ENCODE results near the gene MRPL39. TPM values are rescaled to one million over a fixed set of nuclear protein-coding genes. Genes with fewer than 3 reads are reported as not detected.

MRPL39 gene
- polyA plus RNA-seq, 2 of the 4 experiments (the other 2 are of a cell fraction), result 36.8 to 43.7 TPM

DNA sequence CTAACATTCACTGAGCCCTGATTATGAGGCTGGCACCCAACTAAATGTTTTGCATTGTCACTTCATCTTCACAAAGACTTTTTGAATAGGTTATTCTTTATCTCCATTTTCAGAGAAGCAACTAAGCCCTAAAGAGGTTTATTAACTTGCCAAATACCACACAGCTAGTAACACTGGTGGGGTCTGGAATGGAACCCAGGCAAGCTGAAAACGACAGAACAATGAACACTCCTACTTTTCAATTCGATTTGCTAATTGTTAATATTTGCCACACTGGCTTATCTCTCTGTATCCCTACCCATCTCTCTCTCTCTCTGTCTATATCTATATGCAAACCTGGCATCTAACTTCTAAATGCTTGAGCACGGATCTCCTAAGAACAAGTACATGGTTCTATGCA is 40.6 kb downstream of the MRPL39 start:
- WGBS (ENCODE audit: missing lambda C conversion rate), result 53% methylated on average over 3 of the region's 3 CpGs
- ATAC-seq, result no peak
- no peak for DNase-seq (ENCODE audit: low read depth in 1 of 2, low spot score in 1 of 2)
- POLR2A ChIA-PET, result no interaction called here
- no peak overlapping the region for H3K4me3 ChIP-seq
- FAIRE-seq, result no peak
- no peak for TF ChIP-seq EHMT2 (IDR thresholded peaks at IDR 0.05; ENCODE audit: low read depth)
- no peak for TF ChIP-seq BHLHE40 (IDR thresholded peaks at IDR 0.05; ENCODE audit: low read depth, low read length)
- no peak for TF ChIP-seq FOXS1 (CRISPR knock-in tag; IDR thresholded peaks at IDR 0.05)
- no peak for TF ChIP-seq HOXB5 (CRISPR knock-in tag; IDR thresholded peaks at IDR 0.05)
- TF ChIP-seq HDAC2 (IDR thresholded peaks at IDR 0.05), result no peak
- no peak for TF ChIP-seq KDM1A (IDR thresholded peaks at IDR 0.05; ENCODE audit: low read depth)
- no peak for TF ChIP-seq HOXA7 (CRISPR knock-in tag; IDR thresholded peaks at IDR 0.05)
- TF ChIP-seq, protein P1, sequence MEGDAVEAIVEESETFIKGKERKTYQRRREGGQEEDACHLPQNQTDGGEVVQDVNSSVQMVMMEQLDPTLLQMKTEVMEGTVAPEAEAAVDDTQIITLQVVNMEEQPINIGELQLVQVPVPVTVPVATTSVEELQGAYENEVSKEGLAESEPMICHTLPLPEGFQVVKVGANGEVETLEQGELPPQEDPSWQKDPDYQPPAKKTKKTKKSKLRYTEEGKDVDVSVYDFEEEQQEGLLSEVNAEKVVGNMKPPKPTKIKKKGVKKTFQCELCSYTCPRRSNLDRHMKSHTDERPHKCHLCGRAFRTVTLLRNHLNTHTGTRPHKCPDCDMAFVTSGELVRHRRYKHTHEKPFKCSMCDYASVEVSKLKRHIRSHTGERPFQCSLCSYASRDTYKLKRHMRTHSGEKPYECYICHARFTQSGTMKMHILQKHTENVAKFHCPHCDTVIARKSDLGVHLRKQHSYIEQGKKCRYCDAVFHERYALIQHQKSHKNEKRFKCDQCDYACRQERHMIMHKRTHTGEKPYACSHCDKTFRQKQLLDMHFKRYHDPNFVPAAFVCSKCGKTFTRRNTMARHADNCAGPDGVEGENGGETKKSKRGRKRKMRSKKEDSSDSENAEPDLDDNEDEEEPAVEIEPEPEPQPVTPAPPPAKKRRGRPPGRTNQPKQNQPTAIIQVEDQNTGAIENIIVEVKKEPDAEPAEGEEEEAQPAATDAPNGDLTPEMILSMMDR (IDR thresholded peaks at IDR 0.05), result no peak
- no peak for TF ChIP-seq NFE2L2 (conservative IDR thresholded peaks at IDR 0.05; ENCODE audit: low read length)
- no peak for TF ChIP-seq KDM5A (IDR thresholded peaks at IDR 0.05)
- TF ChIP-seq, protein P2, sequence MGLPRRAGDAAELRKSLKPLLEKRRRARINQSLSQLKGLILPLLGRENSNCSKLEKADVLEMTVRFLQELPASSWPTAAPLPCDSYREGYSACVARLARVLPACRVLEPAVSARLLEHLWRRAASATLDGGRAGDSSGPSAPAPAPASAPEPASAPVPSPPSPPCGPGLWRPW (IDR thresholded peaks at IDR 0.05), result no peak
- no peak for TF ChIP-seq EP300 (IDR thresholded peaks at IDR 0.05)
- TF ChIP-seq ESRRA (IDR thresholded peaks at IDR 0.05; ENCODE audit: borderline replicate concordance, low read length), result no peak
- TF ChIP-seq SMC3 (IDR thresholded peaks at IDR 0.05), result no peak
- no peak for TF ChIP-seq ZSCAN20 (CRISPR knock-in tag; IDR thresholded peaks at IDR 0.05)
- TF ChIP-seq, protein P3, sequence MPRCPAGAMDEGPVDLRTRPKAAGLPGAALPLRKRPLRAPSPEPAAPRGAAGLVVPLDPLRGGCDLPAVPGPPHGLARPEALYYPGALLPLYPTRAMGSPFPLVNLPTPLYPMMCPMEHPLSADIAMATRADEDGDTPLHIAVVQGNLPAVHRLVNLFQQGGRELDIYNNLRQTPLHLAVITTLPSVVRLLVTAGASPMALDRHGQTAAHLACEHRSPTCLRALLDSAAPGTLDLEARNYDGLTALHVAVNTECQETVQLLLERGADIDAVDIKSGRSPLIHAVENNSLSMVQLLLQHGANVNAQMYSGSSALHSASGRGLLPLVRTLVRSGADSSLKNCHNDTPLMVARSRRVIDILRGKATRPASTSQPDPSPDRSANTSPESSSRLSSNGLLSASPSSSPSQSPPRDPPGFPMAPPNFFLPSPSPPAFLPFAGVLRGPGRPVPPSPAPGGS (IDR thresholded peaks at IDR 0.05), result no peak
- TF ChIP-seq, protein P4, sequence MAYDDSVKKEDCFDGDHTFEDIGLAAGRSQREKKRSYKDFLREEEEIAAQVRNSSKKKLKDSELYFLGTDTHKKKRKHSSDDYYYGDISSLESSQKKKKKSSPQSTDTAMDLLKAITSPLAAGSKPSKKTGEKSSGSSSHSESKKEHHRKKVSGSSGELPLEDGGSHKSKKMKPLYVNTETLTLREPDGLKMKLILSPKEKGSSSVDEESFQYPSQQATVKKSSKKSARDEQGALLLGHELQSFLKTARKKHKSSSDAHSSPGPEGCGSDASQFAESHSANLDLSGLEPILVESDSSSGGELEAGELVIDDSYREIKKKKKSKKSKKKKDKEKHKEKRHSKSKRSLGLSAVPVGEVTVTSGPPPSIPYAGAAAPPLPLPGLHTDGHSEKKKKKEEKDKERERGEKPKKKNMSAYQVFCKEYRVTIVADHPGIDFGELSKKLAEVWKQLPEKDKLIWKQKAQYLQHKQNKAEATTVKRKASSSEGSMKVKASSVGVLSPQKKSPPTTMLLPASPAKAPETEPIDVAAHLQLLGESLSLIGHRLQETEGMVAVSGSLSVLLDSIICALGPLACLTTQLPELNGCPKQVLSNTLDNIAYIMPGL (CRISPR knock-in tag; IDR thresholded peaks at IDR 0.05; ENCODE audit: borderline replicate concordance), result no peak
- TF ChIP-seq MAFK (IDR thresholded peaks at IDR 0.05; ENCODE audit: partially characterized antibody), result no peak
- no peak overlapping the region for H3K4me2 ChIP-seq
- CTCF ChIA-PET, result interaction anchor here (0.9 kb wide), 1 partner anchor 8 kb away, joined by 3 read pairs; no protein-coding TSS in a partner anchor
- H3K4me1 ChIP-seq, result no peaks in the 10 kb centered on the region
- no peak overlapping the region for H3K27ac ChIP-seq
- H3K9me3 ChIP-seq, result no peaks in the 10 kb centered on the region

DNA sequence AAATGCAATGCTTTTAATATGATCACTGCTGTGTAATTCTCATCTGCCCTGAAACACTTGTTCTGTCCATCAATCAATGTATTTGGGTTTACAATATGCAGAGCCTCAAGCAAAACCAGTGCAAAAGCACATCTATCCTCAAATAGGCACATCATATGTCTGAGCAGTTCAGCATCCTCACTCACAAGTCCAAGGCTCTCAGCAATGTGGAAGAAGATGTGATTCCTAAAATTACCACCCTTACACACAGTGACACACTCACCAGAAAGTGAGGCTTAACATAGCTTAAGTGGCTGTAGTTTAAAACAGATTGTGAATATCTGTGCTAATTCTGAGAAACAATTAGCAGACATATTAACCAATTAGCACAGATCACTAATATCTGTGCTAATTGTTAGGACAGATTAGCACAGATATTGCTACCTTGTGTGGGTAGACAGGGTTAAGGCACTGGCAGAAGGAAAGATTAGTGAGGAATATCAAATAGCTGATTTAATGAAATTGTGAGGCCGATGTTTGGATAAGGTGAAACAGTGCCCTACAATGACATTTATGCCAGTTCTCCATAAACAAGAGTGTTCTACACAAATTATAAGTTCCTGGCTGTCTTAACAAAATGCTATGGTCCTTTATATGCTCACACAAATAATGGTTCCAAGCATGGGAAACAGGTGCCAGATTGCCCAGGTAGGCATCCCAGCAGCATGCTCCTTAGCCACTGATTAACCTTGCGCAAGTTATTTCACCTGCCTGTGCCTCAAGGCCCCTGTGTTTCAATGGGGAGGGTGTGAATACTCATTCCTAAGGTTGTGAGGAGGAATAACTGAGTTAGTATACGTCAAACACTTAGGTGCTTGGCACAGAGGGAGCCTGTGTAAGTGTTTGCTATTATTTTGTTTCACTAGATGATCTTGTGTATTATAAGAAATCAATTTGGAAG is 41.7 kb downstream of the MRPL39 start:
- Histone ChIP-seq H3K4me1 (no peaks in the 10 kb centered on the region), H3K4me2 (no peak overlapping the region), H3K27ac (no peak overlapping the region), H3K4me3 (no peak overlapping the region), H3K9me3 (no peaks in the 10 kb centered on the region)
- 86% methylated on average over 3 of the region's 3 CpGs for whole genome bisulfite sequencing (ENCODE audit: missing lambda C conversion rate)
- TF ChIP-seq, protein P5, sequence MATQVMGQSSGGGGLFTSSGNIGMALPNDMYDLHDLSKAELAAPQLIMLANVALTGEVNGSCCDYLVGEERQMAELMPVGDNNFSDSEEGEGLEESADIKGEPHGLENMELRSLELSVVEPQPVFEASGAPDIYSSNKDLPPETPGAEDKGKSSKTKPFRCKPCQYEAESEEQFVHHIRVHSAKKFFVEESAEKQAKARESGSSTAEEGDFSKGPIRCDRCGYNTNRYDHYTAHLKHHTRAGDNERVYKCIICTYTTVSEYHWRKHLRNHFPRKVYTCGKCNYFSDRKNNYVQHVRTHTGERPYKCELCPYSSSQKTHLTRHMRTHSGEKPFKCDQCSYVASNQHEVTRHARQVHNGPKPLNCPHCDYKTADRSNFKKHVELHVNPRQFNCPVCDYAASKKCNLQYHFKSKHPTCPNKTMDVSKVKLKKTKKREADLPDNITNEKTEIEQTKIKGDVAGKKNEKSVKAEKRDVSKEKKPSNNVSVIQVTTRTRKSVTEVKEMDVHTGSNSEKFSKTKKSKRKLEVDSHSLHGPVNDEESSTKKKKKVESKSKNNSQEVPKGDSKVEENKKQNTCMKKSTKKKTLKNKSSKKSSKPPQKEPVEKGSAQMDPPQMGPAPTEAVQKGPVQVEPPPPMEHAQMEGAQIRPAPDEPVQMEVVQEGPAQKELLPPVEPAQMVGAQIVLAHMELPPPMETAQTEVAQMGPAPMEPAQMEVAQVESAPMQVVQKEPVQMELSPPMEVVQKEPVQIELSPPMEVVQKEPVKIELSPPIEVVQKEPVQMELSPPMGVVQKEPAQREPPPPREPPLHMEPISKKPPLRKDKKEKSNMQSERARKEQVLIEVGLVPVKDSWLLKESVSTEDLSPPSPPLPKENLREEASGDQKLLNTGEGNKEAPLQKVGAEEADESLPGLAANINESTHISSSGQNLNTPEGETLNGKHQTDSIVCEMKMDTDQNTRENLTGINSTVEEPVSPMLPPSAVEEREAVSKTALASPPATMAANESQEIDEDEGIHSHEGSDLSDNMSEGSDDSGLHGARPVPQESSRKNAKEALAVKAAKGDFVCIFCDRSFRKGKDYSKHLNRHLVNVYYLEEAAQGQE (IDR thresholded peaks at IDR 0.05), result no peak
- TF ChIP-seq, protein P6, sequence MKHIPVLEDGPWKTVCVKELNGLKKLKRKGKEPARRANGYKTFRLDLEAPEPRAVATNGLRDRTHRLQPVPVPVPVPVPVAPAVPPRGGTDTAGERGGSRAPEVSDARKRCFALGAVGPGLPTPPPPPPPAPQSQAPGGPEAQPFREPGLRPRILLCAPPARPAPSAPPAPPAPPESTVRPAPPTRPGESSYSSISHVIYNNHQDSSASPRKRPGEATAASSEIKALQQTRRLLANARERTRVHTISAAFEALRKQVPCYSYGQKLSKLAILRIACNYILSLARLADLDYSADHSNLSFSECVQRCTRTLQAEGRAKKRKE (CRISPR knock-in tag; IDR thresholded peaks at IDR 0.05; ENCODE audit: low read depth), result no peak
- TF ChIP-seq JUNB (IDR thresholded peaks at IDR 0.05), result no peak
- TF ChIP-seq RFX5 (IDR thresholded peaks at IDR 0.05), result no peak
- ChIA-PET POLR2A (no interaction called here), CTCF (no interaction called here)
- FAIRE-seq (no peak), ATAC-seq (no peak), DNase-seq (ENCODE audit: low read depth in 1 of 2, low spot score in 1 of 2) (no peak)
